Psoas muscle (tissue), 8 donors: ENCODE data around the gene PRSS57. TPM values are rescaled to one million over a fixed set of nuclear protein-coding genes. Genes with fewer than 3 reads are reported as not detected.

Source experiments
- ATAC-seq, 4 donors: fragments of 200-7000 bp; cut with Tn5 transposase; one replicate each; pipeline ENCODE4 v1.9.1; 2020; ENCODE audit warnings: moderate library complexity in 3 of 4, mild to moderate bottlenecking in 2 of 4
- DNase-seq, 2 donors: peaks; one replicate each; pipeline ENCODE4 v3.0.0-alpha.2; 2020
- H3K27ac ChIP-seq: fragments of 200-600 bp; one replicate; pipeline ENCODE4 v1.8.0; 2022
- H3K27me3 ChIP-seq, 3 donors: fragments of 200-600 bp in 1 of 3; one replicate each; pipeline versions ENCODE4 v1.6.1 to v1.8.0; 2013 to 2022; ENCODE audit warnings: low read length in 2 of 3, mild to moderate bottlenecking in 2 of 3, moderate library complexity in 1 of 3; ENCODE audit not compliant: insufficient read depth in 3 of 3
- H3K36me3 ChIP-seq, 2 donors: fragments of 200-600 bp in 1 of 2; one replicate each; pipeline versions ENCODE4 v1.6.1 to v1.8.0; 2013 to 2022; ENCODE audit warnings: low read depth in 1 of 2, mild to moderate bottlenecking in 1 of 2, moderate library complexity in 1 of 2; ENCODE audit not compliant: insufficient read depth in 1 of 2
- H3K4me1 ChIP-seq: fragments of 200-600 bp; one replicate; pipeline ENCODE4 v1.8.0; 2022
- H3K4me3 ChIP-seq: fragments of 200-600 bp; one replicate; pipeline ENCODE4 v1.8.0; 2022; ENCODE audit warnings: mild to moderate bottlenecking
- H3K9me3 ChIP-seq: fragments of 200-600 bp; one replicate; pipeline ENCODE4 v1.8.0; 2022
- CTCF ChIP-seq: fragments of 200-600 bp; IDR thresholded peaks from one replicate; pipeline ENCODE4 v1.8.0; 2022; ENCODE audit warnings: antibody characterized with exemption
- WGBS, 3 donors: extraction: QIAGEN DNeasy Blood & Tissue Kit; methylation state at CpG; one replicate each; pipeline versions ENCODE4 v1.1.6 to v1.1.7; 2013; 5-methylcytosine and 5-hydroxymethylcytosine counted together
- intact Hi-C, 2 donors: fragments of 100-400 bp; cut with DNase I; formaldehyde crosslinking; loops; one replicate each; pipeline versions ENCODE4 v1.11.0 to v1.14.2; 2022
- polyA plus RNA-seq, 3 donors: library from polyadenylated mRNA; stranded (reverse); fragments of 200-250 nt; gene quantifications; one replicate each; pipeline ENCODE4 v1.2.3, GENCODE V29; 2013
- total RNA-seq, 4 donors: library from RNA; stranded (reverse); fragmentation: NEBNext Ultra II Directional in 2 of 4; extraction: Animal tissue kit (Norgen Biotek cat#: 25700) in 2 of 4; gene quantifications; one replicate each; pipeline versions ENCODE4 v1.2.1 to v1.2.4, GENCODE V29; 2021 to 2023
- donor health status: healthy with polysubstance abuse.
- donor health status: DM: no; HTN: no; CAD: no; lungs with moderate emphysema.
- donor health status: Bipolar disorder and iron deficiency.
- donor health status: healthy.
- donor health status: DM: yes; HTN: yes; CAD: no.
- donor health status: DM: no; HTN: no; CAD: no.
- donor health status: DM: no; HTN: no; CAD: no.
- donor health status: DM: yes; HTN: yes; CAD: no.

PRSS57 gene
- total and polyA plus RNA-seq, 7 donors = 0.05 to 0.25 TPM; not detected in 5

GRCh38 chr19:728011-728410, 32.8 kb upstream of the PRSS57 start:
- peak overlapping the region; percentile 71 for H3K27ac ChIP-seq
- H3K4me1 ChIP-seq = no peaks in the 10 kb centered on the region
- intact Hi-C loops = no loop called here
- WGBS, 3 donors = 28 to 41% (median 29%) methylated on average over 24 to 26 of the region's 26 CpGs
- H3K9me3 ChIP-seq = no peaks in the 10 kb centered on the region
- no peak overlapping the region for H3K4me3 ChIP-seq
- peaks cover 0 to 3% (median 0%) of the 10 kb centered on the region in 3 donors for H3K27me3 ChIP-seq
- DNase-seq (peak; percentile 74 to 91), ATAC-seq (peak; percentile 56 to 86 (median 71))
- no peaks in the 10 kb centered on the region for H3K36me3 ChIP-seq
- TF ChIP-seq CTCF = no peak

- peaks cover 0 to 3% (median 0%) of the 10 kb centered on the region in 3 donors for H3K27me3 ChIP-seq
- WGBS, 3 donors = 67 to 71% (median 68%) methylated on average over 42 to 43 of the region's 43 CpGs
- peak; percentile 17 to 23 (median 20) for ATAC-seq
- no peak for TF ChIP-seq CTCF
- peak overlapping the region; percentile 50 for H3K27ac ChIP-seq
- intact Hi-C loops = no loop called here
- H3K4me1 ChIP-seq = no peaks in the 10 kb centered on the region
- H3K9me3 ChIP-seq = no peaks in the 10 kb centered on the region
- DNase-seq = no peak
- no peaks in the 10 kb centered on the region for H3K36me3 ChIP-seq
- no peak overlapping the region for H3K4me3 ChIP-seq
These were observed 32.0 kb upstream of the PRSS57 start for GRCh38 chr19:726993-727956.

GRCh38 chr19:725461-726089, 30.3 kb upstream of the PRSS57 start:
- no peak for TF ChIP-seq CTCF
- no peaks in the 10 kb centered on the region for H3K4me1 ChIP-seq
- DNase-seq = no peak
- 85 to 90% (median 89%) methylated on average over 13 of the region's 13 CpGs for WGBS, 3 donors
- no peaks in the 10 kb centered on the region for H3K9me3 ChIP-seq
- no peak overlapping the region for H3K4me3 ChIP-seq
- intact Hi-C loops = no loop called here
- no peak for ATAC-seq
- H3K27me3 ChIP-seq = peaks cover 0 to 14% (median 0%) of the 10 kb centered on the region in 3 donors
- no peak overlapping the region for H3K27ac ChIP-seq
- H3K36me3 ChIP-seq = no peaks in the 10 kb centered on the region

- no peak overlapping the region for H3K27ac ChIP-seq
- H3K36me3 ChIP-seq = no peaks in the 10 kb centered on the region
- intact Hi-C loops = no loop called here
- no peak overlapping the region for H3K4me3 ChIP-seq
- DNase-seq (no peak), ATAC-seq (no peak)
- H3K27me3 ChIP-seq = peaks cover 0 to 29% (median 7%) of the 10 kb centered on the region in 3 donors
- TF ChIP-seq CTCF = no peak
- H3K9me3 ChIP-seq = no peaks in the 10 kb centered on the region
- H3K4me1 ChIP-seq = no peaks in the 10 kb centered on the region
- 85 to 89% (median 86%) methylated on average over 18 of the region's 18 CpGs for WGBS, 3 donors
These were observed 28.5 kb upstream of the PRSS57 start for GRCh38 chr19:723714-724113.
